ENCODE data around the gene LRP1B. TPM values are rescaled to one million over a fixed set of nuclear protein-coding genes. Genes with fewer than 3 reads are reported as not detected.
"Not testable (repeated sequence)": the region's sequence is repeated elsewhere in the genome, so short reads cannot be mapped to it uniquely, and the experiment has no call there.

The LRP1B gene
- total RNA-seq, 1 experiment from 2014 or later = 0.52 TPM

DNA sequence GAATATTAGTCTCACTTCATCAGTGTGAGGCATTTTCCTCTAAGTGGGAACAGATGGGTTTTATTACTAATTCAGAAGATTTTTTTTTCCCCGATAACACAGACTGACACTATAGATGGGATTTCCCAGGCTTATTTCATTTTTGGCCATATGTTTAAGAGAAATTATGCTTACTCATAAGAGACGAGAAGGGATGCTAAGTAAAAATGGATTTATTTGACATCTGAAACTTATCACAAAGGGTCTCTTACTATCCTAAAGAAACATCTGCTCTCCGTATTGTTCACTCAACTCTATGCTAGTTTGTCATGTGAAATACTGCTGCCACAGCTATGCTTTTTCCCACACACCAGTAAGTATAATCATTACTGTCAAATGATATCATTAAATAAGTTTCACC is 1476.3 kb downstream of the LRP1B start (continued):
- TF ChIP-seq ZNF263 (CRISPR knock-in tag; IDR thresholded peaks at IDR 0.05; ENCODE audit: low read depth) = no peak

DNA sequence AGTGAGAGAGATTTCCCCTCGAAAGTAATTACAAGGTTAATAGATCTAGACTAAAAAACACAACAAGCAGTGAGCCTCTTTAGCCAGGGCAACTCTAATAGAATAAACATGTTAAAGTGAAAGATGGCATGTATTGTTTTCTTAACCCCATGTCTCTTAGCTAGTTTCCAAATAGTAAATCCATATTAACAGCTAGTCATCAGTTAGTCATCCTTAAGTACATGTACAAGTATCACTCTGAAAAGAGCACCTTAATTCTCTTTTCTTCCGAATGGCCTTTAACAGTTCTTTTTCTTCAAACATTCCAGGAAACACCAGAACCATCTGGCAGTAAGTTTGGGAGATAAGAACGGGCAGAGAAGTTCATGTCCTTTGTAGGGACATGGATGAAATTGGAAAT is 1480.0 kb downstream of the LRP1B start:
- H3K36me3 Mint-ChIP-seq = no peaks in the 10 kb centered on the region
- H3K9me3 Mint-ChIP-seq = no peaks in the 10 kb centered on the region

DNA sequence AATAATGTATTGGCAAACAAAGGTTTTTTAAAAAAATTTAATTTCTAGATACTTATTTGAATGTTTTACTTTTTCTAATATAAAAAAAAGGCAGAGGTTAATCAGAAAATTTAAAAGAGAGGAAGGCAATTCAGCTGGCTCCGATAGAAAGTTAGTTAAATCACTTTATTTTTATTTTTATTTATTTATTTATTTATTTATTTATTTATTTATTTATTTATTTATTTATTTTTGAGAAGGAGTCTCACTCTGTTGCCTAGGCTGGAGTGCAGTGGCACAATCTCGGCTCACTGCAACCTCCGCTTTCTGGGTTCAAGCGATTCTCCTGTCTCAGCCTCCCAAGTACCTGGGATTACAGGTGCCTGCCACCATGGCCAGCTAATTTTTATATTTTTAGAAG is 1480.7 kb downstream of the LRP1B start:
- H3K9me3 Mint-ChIP-seq; H3K4me3 Mint-ChIP-seq; H3K4me1 Mint-ChIP-seq; ATAC-seq; H3K36me3 Mint-ChIP-seq; POLR2A ChIA-PET; H3K27ac Mint-ChIP-seq; H3K27me3 Mint-ChIP-seq (ENCODE audit: low read depth); DNase-seq (ENCODE audit: low spot score); CTCF ChIA-PET: not testable (repeated sequence)

More for the DNA sequence above, 1480.0 kb downstream of the LRP1B start:
- no peak for ATAC-seq
- no peak for DNase-seq (ENCODE audit: low spot score)
- ChIA-PET CTCF (no interaction called here), POLR2A (no interaction called here)
- H3K4me1 Mint-ChIP-seq = peaks cover 4% of the 10 kb centered on the region; the same call in 1 of the 2 replicates
- H3K27me3 Mint-ChIP-seq (ENCODE audit: low read depth) = no peaks in the 10 kb centered on the region
- no peak overlapping the region for H3K4me3 Mint-ChIP-seq
- H3K27ac Mint-ChIP-seq = no peak overlapping the region
- TF ChIP-seq, protein P1, sequence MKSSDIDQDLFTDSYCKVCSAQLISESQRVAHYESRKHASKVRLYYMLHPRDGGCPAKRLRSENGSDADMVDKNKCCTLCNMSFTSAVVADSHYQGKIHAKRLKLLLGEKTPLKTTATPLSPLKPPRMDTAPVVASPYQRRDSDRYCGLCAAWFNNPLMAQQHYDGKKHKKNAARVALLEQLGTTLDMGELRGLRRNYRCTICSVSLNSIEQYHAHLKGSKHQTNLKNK (CRISPR knock-in tag; IDR thresholded peaks at IDR 0.05) = no peak
- TF ChIP-seq, protein P2, sequence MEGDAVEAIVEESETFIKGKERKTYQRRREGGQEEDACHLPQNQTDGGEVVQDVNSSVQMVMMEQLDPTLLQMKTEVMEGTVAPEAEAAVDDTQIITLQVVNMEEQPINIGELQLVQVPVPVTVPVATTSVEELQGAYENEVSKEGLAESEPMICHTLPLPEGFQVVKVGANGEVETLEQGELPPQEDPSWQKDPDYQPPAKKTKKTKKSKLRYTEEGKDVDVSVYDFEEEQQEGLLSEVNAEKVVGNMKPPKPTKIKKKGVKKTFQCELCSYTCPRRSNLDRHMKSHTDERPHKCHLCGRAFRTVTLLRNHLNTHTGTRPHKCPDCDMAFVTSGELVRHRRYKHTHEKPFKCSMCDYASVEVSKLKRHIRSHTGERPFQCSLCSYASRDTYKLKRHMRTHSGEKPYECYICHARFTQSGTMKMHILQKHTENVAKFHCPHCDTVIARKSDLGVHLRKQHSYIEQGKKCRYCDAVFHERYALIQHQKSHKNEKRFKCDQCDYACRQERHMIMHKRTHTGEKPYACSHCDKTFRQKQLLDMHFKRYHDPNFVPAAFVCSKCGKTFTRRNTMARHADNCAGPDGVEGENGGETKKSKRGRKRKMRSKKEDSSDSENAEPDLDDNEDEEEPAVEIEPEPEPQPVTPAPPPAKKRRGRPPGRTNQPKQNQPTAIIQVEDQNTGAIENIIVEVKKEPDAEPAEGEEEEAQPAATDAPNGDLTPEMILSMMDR (IDR thresholded peaks at IDR 0.05) = no peak
- no peak for TF ChIP-seq FOXP1 (CRISPR knock-in tag; IDR thresholded peaks at IDR 0.05; ENCODE audit: borderline replicate concordance)
- TF ChIP-seq, protein P3, sequence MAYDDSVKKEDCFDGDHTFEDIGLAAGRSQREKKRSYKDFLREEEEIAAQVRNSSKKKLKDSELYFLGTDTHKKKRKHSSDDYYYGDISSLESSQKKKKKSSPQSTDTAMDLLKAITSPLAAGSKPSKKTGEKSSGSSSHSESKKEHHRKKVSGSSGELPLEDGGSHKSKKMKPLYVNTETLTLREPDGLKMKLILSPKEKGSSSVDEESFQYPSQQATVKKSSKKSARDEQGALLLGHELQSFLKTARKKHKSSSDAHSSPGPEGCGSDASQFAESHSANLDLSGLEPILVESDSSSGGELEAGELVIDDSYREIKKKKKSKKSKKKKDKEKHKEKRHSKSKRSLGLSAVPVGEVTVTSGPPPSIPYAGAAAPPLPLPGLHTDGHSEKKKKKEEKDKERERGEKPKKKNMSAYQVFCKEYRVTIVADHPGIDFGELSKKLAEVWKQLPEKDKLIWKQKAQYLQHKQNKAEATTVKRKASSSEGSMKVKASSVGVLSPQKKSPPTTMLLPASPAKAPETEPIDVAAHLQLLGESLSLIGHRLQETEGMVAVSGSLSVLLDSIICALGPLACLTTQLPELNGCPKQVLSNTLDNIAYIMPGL (CRISPR knock-in tag; IDR thresholded peaks at IDR 0.05) = no peak
- no peak for TF ChIP-seq IRF2 (CRISPR knock-in tag; IDR thresholded peaks at IDR 0.05; ENCODE audit: borderline replicate concordance, low read depth)
- TF ChIP-seq, protein P4, sequence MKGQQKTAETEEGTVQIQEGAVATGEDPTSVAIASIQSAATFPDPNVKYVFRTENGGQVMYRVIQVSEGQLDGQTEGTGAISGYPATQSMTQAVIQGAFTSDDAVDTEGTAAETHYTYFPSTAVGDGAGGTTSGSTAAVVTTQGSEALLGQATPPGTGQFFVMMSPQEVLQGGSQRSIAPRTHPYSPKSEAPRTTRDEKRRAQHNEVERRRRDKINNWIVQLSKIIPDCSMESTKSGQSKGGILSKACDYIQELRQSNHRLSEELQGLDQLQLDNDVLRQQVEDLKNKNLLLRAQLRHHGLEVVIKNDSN (CRISPR knock-in tag; IDR thresholded peaks at IDR 0.05) = no peak
- TF ChIP-seq ZNF423 (CRISPR knock-in tag; IDR thresholded peaks at IDR 0.05) = no peak

DNA sequence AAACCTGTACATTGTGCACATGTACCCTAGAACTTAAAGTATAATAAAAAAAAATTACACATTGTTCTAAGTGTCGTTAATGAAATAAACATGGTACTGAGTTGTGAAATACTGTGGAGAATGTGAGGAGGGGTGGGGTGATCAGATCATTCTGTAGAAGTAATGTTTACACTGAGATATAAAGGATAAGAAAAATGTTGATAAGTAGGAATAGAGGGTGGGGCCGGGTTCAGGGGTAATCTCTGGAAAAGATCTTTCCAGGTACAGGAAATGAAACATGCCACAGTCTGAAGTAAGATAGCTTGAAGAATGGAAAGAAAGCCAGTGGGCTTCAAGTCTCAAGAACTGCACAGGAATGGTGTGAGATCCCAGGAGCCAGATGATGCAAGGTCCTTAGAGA is 1482.4 kb downstream of the LRP1B start:
- H3K27me3 Mint-ChIP-seq (ENCODE audit: low read depth) = no peaks in the 10 kb centered on the region
- ChIA-PET CTCF (no interaction called here), POLR2A (no interaction called here)
- H3K27ac Mint-ChIP-seq = no peak overlapping the region
- no peaks in the 10 kb centered on the region for H3K36me3 Mint-ChIP-seq
- no peaks in the 10 kb centered on the region for H3K9me3 Mint-ChIP-seq
- DNase-seq (ENCODE audit: low spot score) (no peak), ATAC-seq (no peak)
- TF ChIP-seq ESRRA (CRISPR knock-in tag; IDR thresholded peaks at IDR 0.05; ENCODE audit: borderline replicate concordance) (no peak), ZNF138 (CRISPR knock-in tag; conservative IDR thresholded peaks at IDR 0.05) (no peak)
- TF ChIP-seq, protein P1 (CRISPR knock-in tag; IDR thresholded peaks at IDR 0.05) = no peak
- TF ChIP-seq, protein P5, sequence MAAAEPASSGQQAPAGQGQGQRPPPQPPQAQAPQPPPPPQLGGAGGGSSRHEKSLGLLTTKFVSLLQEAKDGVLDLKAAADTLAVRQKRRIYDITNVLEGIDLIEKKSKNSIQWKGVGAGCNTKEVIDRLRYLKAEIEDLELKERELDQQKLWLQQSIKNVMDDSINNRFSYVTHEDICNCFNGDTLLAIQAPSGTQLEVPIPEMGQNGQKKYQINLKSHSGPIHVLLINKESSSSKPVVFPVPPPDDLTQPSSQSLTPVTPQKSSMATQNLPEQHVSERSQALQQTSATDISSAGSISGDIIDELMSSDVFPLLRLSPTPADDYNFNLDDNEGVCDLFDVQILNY (CRISPR knock-in tag; IDR thresholded peaks at IDR 0.05) = no peak
- H3K4me1 Mint-ChIP-seq = peaks cover 4% of the 10 kb centered on the region; the same call in 1 of the 2 replicates
- H3K4me3 Mint-ChIP-seq = no peak overlapping the region

Data from WTC11 (cell line).